HCT116 (cell line): ENCODE results near the gene CCDC82.

Source experiments
- CTCF ChIP-seq, 3 experiments: fragments of 200-600 bp in 1 of 3; sonication (generic) in 1 of 3; IDR thresholded peaks in 2 of 3; conservative IDR thresholded peaks in 1 of 3; 2 replicates each; pipeline ENCODE4 v1.5.1; 2012 to 2017; ENCODE audit warnings: low read depth in 2 of 3, low read length in 2 of 3, antibody characterized with exemption in 1 of 3, borderline replicate concordance in 1 of 3, control low read depth in 1 of 3, mild to moderate bottlenecking in 1 of 3, mixed read lengths in 1 of 3, mixed run types in 1 of 3, moderate library complexity in 1 of 3; ENCODE audit not compliant: insufficient read depth in 1 of 3
- EZH2phosphoT487 ChIP-seq: fragments of 200-600 bp; IDR thresholded peaks from 2 replicates; pipeline ENCODE4 v1.6.1; 2018; ENCODE audit warnings: antibody characterized with exemption, borderline replicate concordance
- SP1 ChIP-seq: IDR thresholded peaks from 2 replicates; pipeline ENCODE4 v1.6.1; 2012; ENCODE audit warnings: low read depth

GRCh38 chr11:96329419-96329818 lies 60.3 kb downstream of the CCDC82 start:
- TF ChIP-seq SP1: no peak
- no peak for TF ChIP-seq CTCF (IDR thresholded peaks at IDR 0.05 in 2 of 3, conservative IDR thresholded peaks at IDR 0.05 in 1 of 3; ENCODE audit: borderline replicate concordance in 1 of 3, insufficient read depth in 1 of 3, low read depth in 2 of 3, low read length in 2 of 3)
- TF ChIP-seq EZH2phosphoT487: no peak
